Embryonic facial prominence (tissue), 1 donor: ENCODE results near the gene BPIFB6.
A peak's percentile ranks its signal among the peaks of the same experiment; 100 is the strongest.

Experiments
- DNase-seq: peaks from one replicate; pipeline ENCODE4 v3.0.0-alpha.2; 2016; ENCODE audit errors: extremely low spot score

The BPIFB6 gene

GRCh38 chr20:33063271-33063670, 31.8 kb downstream of the BPIFB6 start:
- DNase-seq: no peak

- DNase-seq: no peak
Measured at GRCh38 chr20:33064572-33065287, 33.3 kb downstream of the BPIFB6 start.

- DNase-seq: no peak
Measured at GRCh38 chr20:33065785-33066184, 34.3 kb downstream of the BPIFB6 start.

GRCh38 chr20:33067806-33068205, 36.4 kb downstream of the BPIFB6 start:
- DNase-seq: no peak

GRCh38 chr20:33068251-33068939, 36.9 kb downstream of the BPIFB6 start:
- no peak for DNase-seq

GRCh38 chr20:33069673-33070072, 38.2 kb downstream of the BPIFB6 start:
- DNase-seq: no peak

GRCh38 chr20:33070111-33071053, 38.9 kb downstream of the BPIFB6 start:
- DNase-seq: no peak

- DNase-seq: no peak
Measured at GRCh38 chr20:33071198-33071597, 39.8 kb downstream of the BPIFB6 start.

GRCh38 chr20:33072362-33072761, 40.9 kb downstream of the BPIFB6 start:
- DNase-seq: no peak

- DNase-seq: no peak
Measured at GRCh38 chr20:33072813-33073212, 41.4 kb downstream of the BPIFB6 start.

GRCh38 chr20:33074675-33075074, 43.2 kb downstream of the BPIFB6 start:
- no peak for DNase-seq

- DNase-seq: no peak
Measured at GRCh38 chr20:33075281-33075680, 43.8 kb downstream of the BPIFB6 start.

GRCh38 chr20:33076662-33077372, 45.4 kb downstream of the BPIFB6 start:
- no peak for DNase-seq

- DNase-seq: peak; percentile 16
Measured at GRCh38 chr20:33079259-33079658, 47.8 kb downstream of the BPIFB6 start, which contains the start of gene BPIFB4. TSS of gene BPIFB4 (plus strand) at chr20:33079643. CDS start at chr20:33081527, 1,884 bp downstream.

- no peak for DNase-seq
Measured at GRCh38 chr20:33081411-33082154, 50.1 kb downstream of the BPIFB6 start.

GRCh38 chr20:33082546-33082945, 51.1 kb downstream of the BPIFB6 start:
- no peak for DNase-seq

GRCh38 chr20:33083544-33084340, 52.3 kb downstream of the BPIFB6 start:
- DNase-seq: no peak

GRCh38 chr20:33084722-33085121, 53.3 kb downstream of the BPIFB6 start:
- DNase-seq: no peak

- no peak for DNase-seq
Measured at GRCh38 chr20:33086052-33086722, 54.7 kb downstream of the BPIFB6 start.
